ENCODE results near the gene PRDM11.

DNA sequence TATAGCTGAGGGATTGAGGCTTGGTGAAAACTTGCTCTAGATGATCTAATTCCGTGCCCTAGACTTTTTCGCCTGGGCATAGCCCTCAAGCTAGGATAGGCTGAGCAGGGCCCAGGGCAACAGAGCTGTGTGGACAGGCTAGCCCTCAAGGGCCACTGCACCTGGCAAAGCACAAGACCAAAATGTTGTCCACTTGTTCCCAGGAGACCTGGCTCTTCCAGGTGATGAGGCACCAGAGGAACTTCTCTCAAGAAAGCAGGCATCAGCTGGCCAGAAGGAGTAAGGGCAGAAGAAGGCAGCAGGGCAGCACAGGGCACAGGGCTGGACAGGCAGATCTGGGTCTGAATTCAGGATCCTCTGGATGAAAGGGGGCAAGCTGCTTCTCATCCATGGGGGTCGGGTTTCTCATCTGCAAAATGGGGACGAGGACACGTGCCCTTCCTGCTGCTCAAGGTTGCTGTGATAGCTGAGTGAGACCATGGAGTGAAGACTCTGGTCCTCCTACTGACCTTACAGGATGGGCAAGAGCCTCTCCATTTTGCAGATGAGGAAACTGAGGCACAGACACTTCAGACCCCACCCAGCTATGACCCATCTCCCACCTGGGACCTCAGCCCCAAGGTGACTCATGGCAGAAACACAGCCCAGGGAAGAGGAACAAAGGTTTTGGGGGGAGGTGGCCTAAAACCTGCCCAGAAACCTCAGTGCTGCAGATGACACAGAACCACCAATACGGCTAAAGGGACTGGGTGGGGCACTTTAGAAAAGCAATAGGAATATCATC, 42.2 kb upstream of the PRDM11 start:
- TF ChIP-seq, protein P1, sequence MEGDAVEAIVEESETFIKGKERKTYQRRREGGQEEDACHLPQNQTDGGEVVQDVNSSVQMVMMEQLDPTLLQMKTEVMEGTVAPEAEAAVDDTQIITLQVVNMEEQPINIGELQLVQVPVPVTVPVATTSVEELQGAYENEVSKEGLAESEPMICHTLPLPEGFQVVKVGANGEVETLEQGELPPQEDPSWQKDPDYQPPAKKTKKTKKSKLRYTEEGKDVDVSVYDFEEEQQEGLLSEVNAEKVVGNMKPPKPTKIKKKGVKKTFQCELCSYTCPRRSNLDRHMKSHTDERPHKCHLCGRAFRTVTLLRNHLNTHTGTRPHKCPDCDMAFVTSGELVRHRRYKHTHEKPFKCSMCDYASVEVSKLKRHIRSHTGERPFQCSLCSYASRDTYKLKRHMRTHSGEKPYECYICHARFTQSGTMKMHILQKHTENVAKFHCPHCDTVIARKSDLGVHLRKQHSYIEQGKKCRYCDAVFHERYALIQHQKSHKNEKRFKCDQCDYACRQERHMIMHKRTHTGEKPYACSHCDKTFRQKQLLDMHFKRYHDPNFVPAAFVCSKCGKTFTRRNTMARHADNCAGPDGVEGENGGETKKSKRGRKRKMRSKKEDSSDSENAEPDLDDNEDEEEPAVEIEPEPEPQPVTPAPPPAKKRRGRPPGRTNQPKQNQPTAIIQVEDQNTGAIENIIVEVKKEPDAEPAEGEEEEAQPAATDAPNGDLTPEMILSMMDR (conservative IDR thresholded peaks at IDR 0.05; ENCODE audit: low read depth, low read length) = no peak
- no peak for TF ChIP-seq POLR2A (IDR thresholded peaks at IDR 0.05; ENCODE audit: low read depth, low read length)
- no peak for TF ChIP-seq MXI1 (IDR thresholded peaks at IDR 0.05; ENCODE audit: borderline replicate concordance, low read depth, low read length)
- TF ChIP-seq RCOR1 (IDR thresholded peaks at IDR 0.05; ENCODE audit: insufficient replicate concordance, low read length) = no peak
- TF ChIP-seq RAD21 (IDR thresholded peaks at IDR 0.05; ENCODE audit: low read length) = no peak
- TF ChIP-seq MAFK (IDR thresholded peaks at IDR 0.05; ENCODE audit: low read depth, low read length) = no peak
- TF ChIP-seq MAZ (IDR thresholded peaks at IDR 0.05; ENCODE audit: borderline replicate concordance, low read depth, low read length) = no peak
- TF ChIP-seq, protein P2, sequence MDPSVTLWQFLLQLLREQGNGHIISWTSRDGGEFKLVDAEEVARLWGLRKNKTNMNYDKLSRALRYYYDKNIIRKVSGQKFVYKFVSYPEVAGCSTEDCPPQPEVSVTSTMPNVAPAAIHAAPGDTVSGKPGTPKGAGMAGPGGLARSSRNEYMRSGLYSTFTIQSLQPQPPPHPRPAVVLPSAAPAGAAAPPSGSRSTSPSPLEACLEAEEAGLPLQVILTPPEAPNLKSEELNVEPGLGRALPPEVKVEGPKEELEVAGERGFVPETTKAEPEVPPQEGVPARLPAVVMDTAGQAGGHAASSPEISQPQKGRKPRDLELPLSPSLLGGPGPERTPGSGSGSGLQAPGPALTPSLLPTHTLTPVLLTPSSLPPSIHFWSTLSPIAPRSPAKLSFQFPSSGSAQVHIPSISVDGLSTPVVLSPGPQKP (IDR thresholded peaks at IDR 0.05; ENCODE audit: borderline replicate concordance, low read depth, low read length) = no peak
- TF ChIP-seq SMC3 (IDR thresholded peaks at IDR 0.05; ENCODE audit: low read depth, low read length) = no peak
